H1 (cell line): Measurements from ENCODE around the gene DCBLD1.

ENCODE experiments used
- EP300 ChIP-seq, 2 experiments: IDR thresholded peaks; 1 replicate in 1 of 2; 2 replicates in 1 of 2; pipeline ENCODE4 v1.6.1; 2011 to 2012; ENCODE audit warnings: low read depth in 2 of 2, low read length in 2 of 2, mild to moderate bottlenecking in 2 of 2, borderline replicate concordance in 1 of 2, inconsistent platforms in 1 of 2, moderate library complexity in 1 of 2
- EZH2 ChIP-seq: fragments of 200-600 bp; sonication (generic); IDR thresholded peaks from 2 replicates; pipeline ENCODE4 v1.7.1; 2012; ENCODE audit warnings: low read depth, mild to moderate bottlenecking, moderate library complexity, low read length, inconsistent platforms; ENCODE audit not compliant: severe bottlenecking
- POLR2A ChIP-seq, 2 experiments: IDR thresholded peaks; 1 replicate in 1 of 2; 2 replicates in 1 of 2; pipeline ENCODE4 v1.6.1; 2011; ENCODE audit warnings: low read depth in 2 of 2, low read length in 2 of 2, mild to moderate bottlenecking in 2 of 2; ENCODE audit errors: control extremely low read depth in 1 of 2
- POLR2AphosphoS5 ChIP-seq: IDR thresholded peaks from 2 replicates; pipeline ENCODE4 v1.6.1; 2011; ENCODE audit warnings: low read depth, low read length
- SP1 ChIP-seq: IDR thresholded peaks from 2 replicates; pipeline ENCODE4 v1.6.1; 2011; ENCODE audit warnings: low read depth, low read length
- SRF ChIP-seq: IDR thresholded peaks from 2 replicates; pipeline ENCODE4 v1.6.1; 2011; ENCODE audit warnings: mild to moderate bottlenecking, low read depth, low read length, moderate library complexity
- TCF12 ChIP-seq: IDR thresholded peaks from 2 replicates; pipeline ENCODE4 v1.6.1; 2011; ENCODE audit warnings: low read depth, mild to moderate bottlenecking, low read length
- TF ChIP-seq, protein P1 (sequence below), 3 experiments: IDR thresholded peaks; 1 replicate in 2 of 3; 2 replicates in 1 of 3; pipeline versions ENCODE4 v1.5.1 to v1.6.1; 2011; ENCODE audit warnings: low read length in 3 of 3, mild to moderate bottlenecking in 3 of 3, inconsistent platforms in 2 of 3, low read depth in 1 of 3, moderate library complexity in 1 of 3; ENCODE audit not compliant: insufficient read depth in 1 of 3; ENCODE audit errors: control extremely low read depth in 1 of 3

DNA sequence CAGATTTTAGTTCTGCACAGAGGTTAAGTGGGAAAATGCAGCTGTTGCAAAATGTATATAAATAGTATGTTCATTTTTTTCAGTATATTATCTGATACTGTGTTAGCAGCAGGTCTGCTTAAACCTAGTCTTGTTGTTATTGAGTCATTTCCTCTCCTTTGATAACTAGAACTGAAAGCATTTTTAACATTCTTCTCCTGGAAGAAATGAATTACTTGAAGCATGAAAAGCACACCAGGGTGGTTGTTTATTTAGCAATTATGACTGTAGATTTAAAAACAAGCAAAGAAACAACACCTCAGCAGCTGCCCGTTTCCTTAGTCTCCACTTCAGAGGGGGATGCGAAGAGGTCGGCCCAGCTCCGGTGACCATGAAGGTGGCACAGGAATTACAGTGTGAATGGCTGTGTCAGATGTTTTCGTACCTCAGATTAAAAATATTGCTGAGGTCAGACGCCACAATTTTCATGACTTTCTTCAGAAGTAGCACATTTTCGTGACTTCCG is 66.4 kb downstream of the DCBLD1 start:
- TF ChIP-seq POLR2AphosphoS5: no peak
- no peak for TF ChIP-seq EP300 (IDR thresholded peaks at IDR 0.05; ENCODE audit: borderline replicate concordance in 1 of 2, low read depth in 2 of 2, low read length in 2 of 2)
- TF ChIP-seq, protein P1, sequence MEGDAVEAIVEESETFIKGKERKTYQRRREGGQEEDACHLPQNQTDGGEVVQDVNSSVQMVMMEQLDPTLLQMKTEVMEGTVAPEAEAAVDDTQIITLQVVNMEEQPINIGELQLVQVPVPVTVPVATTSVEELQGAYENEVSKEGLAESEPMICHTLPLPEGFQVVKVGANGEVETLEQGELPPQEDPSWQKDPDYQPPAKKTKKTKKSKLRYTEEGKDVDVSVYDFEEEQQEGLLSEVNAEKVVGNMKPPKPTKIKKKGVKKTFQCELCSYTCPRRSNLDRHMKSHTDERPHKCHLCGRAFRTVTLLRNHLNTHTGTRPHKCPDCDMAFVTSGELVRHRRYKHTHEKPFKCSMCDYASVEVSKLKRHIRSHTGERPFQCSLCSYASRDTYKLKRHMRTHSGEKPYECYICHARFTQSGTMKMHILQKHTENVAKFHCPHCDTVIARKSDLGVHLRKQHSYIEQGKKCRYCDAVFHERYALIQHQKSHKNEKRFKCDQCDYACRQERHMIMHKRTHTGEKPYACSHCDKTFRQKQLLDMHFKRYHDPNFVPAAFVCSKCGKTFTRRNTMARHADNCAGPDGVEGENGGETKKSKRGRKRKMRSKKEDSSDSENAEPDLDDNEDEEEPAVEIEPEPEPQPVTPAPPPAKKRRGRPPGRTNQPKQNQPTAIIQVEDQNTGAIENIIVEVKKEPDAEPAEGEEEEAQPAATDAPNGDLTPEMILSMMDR (IDR thresholded peaks at IDR 0.05; ENCODE audit: control extremely low read depth in 1 of 3, insufficient read depth in 1 of 3, low read depth in 1 of 3, low read length in 3 of 3): no peak
- no peak for TF ChIP-seq SP1
- TF ChIP-seq POLR2A (IDR thresholded peaks at IDR 0.05; ENCODE audit: control extremely low read depth in 1 of 2, low read depth in 2 of 2, low read length in 2 of 2): no peak
- TF ChIP-seq TCF12: no peak
- TF ChIP-seq EZH2: no peak
- TF ChIP-seq SRF: no peak
